IMR-90 (cell line): ENCODE results near the gene HIPK3. TPM values are rescaled to one million over a fixed set of nuclear protein-coding genes. Genes with fewer than 3 reads are reported as not detected.

Experiments used
- ATAC-seq: fragments of 200-7000 bp; cut with Tn5 transposase; 2 replicates; pipeline ENCODE4 v1.9.1; 2020; ENCODE audit warnings: low read depth, mild to moderate bottlenecking, moderate library complexity
- BruUV-seq: library from RNA; stranded (reverse); fragments of 400-500 nt; replicated peaks from 2 replicates; lab custom pipeline; 2021; lab: Mats Ljungman, UMichigan
- CTCF ChIA-PET: fragments of 300-600 bp; formaldehyde crosslinking; extraction: SDS; loops from one replicate; lab custom pipeline; 2021; ENCODE audit warnings: antibody characterized with exemption; lab: Yijun Ruan, JAX
- POLR2A ChIA-PET: fragments of 300-600 bp; sonication (Branson Sonifier 250); formaldehyde crosslinking; loops from one replicate; lab custom pipeline; 2022; ENCODE audit warnings: antibody characterized with exemption; ENCODE audit not compliant: unreplicated experiment; lab: Charles Lee
- DNase-seq: peaks from one replicate; pipeline ENCODE4 v3.0.0; 2013
- H2AFZ ChIP-seq: replicated peaks from 2 replicates; pipeline ENCODE3; 2013; ENCODE audit warnings: low read length, mild to moderate bottlenecking; ENCODE audit not compliant: poor library complexity
- H2AK5ac ChIP-seq: 2 replicates; pipeline ENCODE4 v1.6.1; 2013; ENCODE audit warnings: low read depth, low read length, inconsistent platforms
- H2AK9ac ChIP-seq: replicated peaks from 2 replicates; pipeline ENCODE3; 2013; ENCODE audit warnings: mild to moderate bottlenecking, low read depth, low read length, moderate library complexity; ENCODE audit not compliant: poor library complexity
- H2BK120ac ChIP-seq: 2 replicates; pipeline ENCODE4 v1.6.1; 2013; ENCODE audit warnings: low read depth, low read length, inconsistent platforms
- H2BK15ac ChIP-seq: 3 replicates; pipeline ENCODE4 v1.6.1; 2013; ENCODE audit warnings: low read depth, low read length, inconsistent platforms
- H2BK20ac ChIP-seq: 2 replicates; pipeline ENCODE4 v1.6.1; 2013; ENCODE audit warnings: low read depth, mild to moderate bottlenecking, inconsistent platforms, low read length, moderate library complexity
- H2BK5ac ChIP-seq: 2 replicates; pipeline ENCODE4 v1.6.1; 2013; ENCODE audit warnings: mild to moderate bottlenecking, low read depth, low read length, inconsistent platforms; ENCODE audit not compliant: poor library complexity, severe bottlenecking
- H3K14ac ChIP-seq: replicated peaks from 2 replicates; pipeline ENCODE4 v1.6.1; 2013; ENCODE audit warnings: low read depth, low read length, inconsistent platforms
- H3K18ac ChIP-seq: 2 replicates; pipeline ENCODE4 v1.6.1; 2013; ENCODE audit warnings: low read depth, low read length, control low read depth
- H3K23ac ChIP-seq: 2 replicates; pipeline ENCODE4 v1.6.1; 2013; ENCODE audit warnings: low read depth, low read length, inconsistent platforms
- H3K27ac ChIP-seq: 2 replicates; pipeline ENCODE4 v1.5.1; 2013; ENCODE audit warnings: mild to moderate bottlenecking, control low read depth, low read length; ENCODE audit not compliant: insufficient read depth
- H3K27me3 ChIP-seq: 2 replicates; pipeline ENCODE4 v1.6.1; 2013; ENCODE audit warnings: low read length; ENCODE audit not compliant: control insufficient read depth, insufficient read depth
- H3K36me3 ChIP-seq: 2 replicates; pipeline ENCODE4 v1.6.1; 2013; ENCODE audit warnings: low read length, mixed read lengths; ENCODE audit not compliant: control insufficient read depth, insufficient read depth
- H3K4ac ChIP-seq: 2 replicates; pipeline ENCODE4 v1.6.1; 2013; ENCODE audit warnings: low read depth, low read length, inconsistent platforms
- H3K4me1 ChIP-seq: 2 replicates; pipeline ENCODE4 v1.6.1; 2013; ENCODE audit warnings: low read length, mixed read lengths; ENCODE audit not compliant: control insufficient read depth, insufficient read depth
- H3K4me2 ChIP-seq: 2 replicates; pipeline ENCODE4 v1.6.1; 2013; ENCODE audit warnings: low read depth, mild to moderate bottlenecking, control low read depth, low read length, moderate library complexity
- H3K4me3 ChIP-seq: 2 replicates; pipeline ENCODE4 v1.5.1; 2013; ENCODE audit warnings: low read depth, mild to moderate bottlenecking, control low read depth, low read length, moderate library complexity; ENCODE audit not compliant: insufficient read depth
- H3K56ac ChIP-seq: 2 replicates; pipeline ENCODE4 v1.6.1; 2013; ENCODE audit warnings: low read length, inconsistent platforms; ENCODE audit not compliant: insufficient read depth; ENCODE audit errors: extremely low read depth
- H3K79me1 ChIP-seq, 2 experiments: 2 replicates each; pipeline ENCODE4 v1.6.1; 2013; ENCODE audit warnings: low read length in 2 of 2, inconsistent platforms in 1 of 2, low read depth in 1 of 2
- H3K9ac ChIP-seq: 2 replicates; pipeline ENCODE4 v1.6.1; 2013; ENCODE audit warnings: low read depth, low read length, control low read depth
- H3K9me1 ChIP-seq: 2 replicates; pipeline ENCODE4 v1.6.1; 2013; ENCODE audit warnings: low read length, inconsistent platforms; ENCODE audit not compliant: insufficient read depth
- H3K9me3 ChIP-seq: 2 replicates; pipeline ENCODE4 v1.6.1; 2013; ENCODE audit warnings: low read length; ENCODE audit not compliant: control insufficient read depth, insufficient read depth
- H4K20me1 ChIP-seq: 2 replicates; pipeline ENCODE4 v1.6.1; 2013; ENCODE audit warnings: low read length, inconsistent platforms; ENCODE audit not compliant: insufficient read depth
- H4K5ac ChIP-seq: 2 replicates; pipeline ENCODE4 v1.6.1; 2013; ENCODE audit warnings: mild to moderate bottlenecking, low read depth, low read length, control low read depth
- H4K8ac ChIP-seq, 2 experiments: 2 replicates each; pipeline ENCODE4 v1.6.1; 2013; ENCODE audit warnings: low read depth in 2 of 2, low read length in 2 of 2, control low read depth in 1 of 2, inconsistent platforms in 1 of 2
- H4K91ac ChIP-seq: 2 replicates; pipeline ENCODE4 v1.6.1; 2013; ENCODE audit warnings: low read depth, low read length, inconsistent platforms; ENCODE audit not compliant: insufficient read depth
- BHLHE40 ChIP-seq: fragments of 150-350 bp; IDR thresholded peaks from 2 replicates; pipeline ENCODE4 v1.6.1; 2016; ENCODE audit warnings: mild to moderate bottlenecking, low read depth, low read length
- CEBPB ChIP-seq: IDR thresholded peaks from 2 replicates; pipeline ENCODE4 v1.6.1; 2012; ENCODE audit warnings: low read depth, low read length, improper control_type of control experiment
- CHD1 ChIP-seq: IDR thresholded peaks from 2 replicates; pipeline ENCODE4 v1.6.1; 2012; ENCODE audit warnings: low read depth, low read length, improper control_type of control experiment
- CTCF ChIP-seq: conservative IDR thresholded peaks from 2 replicates; pipeline ENCODE4 v1.5.1; 2012; ENCODE audit warnings: mild to moderate bottlenecking, low read depth, low read length, improper control_type of control experiment
- FOS ChIP-seq: fragments of 150-350 bp; IDR thresholded peaks from 2 replicates; pipeline ENCODE4 v1.6.1; 2016; ENCODE audit warnings: low read depth, low read length
- MAFK ChIP-seq: IDR thresholded peaks from 2 replicates; pipeline ENCODE4 v1.6.1; 2012; ENCODE audit warnings: low read depth, low read length, improper control_type of control experiment
- MAZ ChIP-seq: IDR thresholded peaks from 2 replicates; pipeline ENCODE4 v1.6.1; 2012; ENCODE audit warnings: low read depth, mild to moderate bottlenecking, low read length, improper control_type of control experiment, moderate library complexity, borderline replicate concordance
- MXI1 ChIP-seq: IDR thresholded peaks from 2 replicates; pipeline ENCODE4 v1.6.1; 2012; ENCODE audit warnings: low read depth, mild to moderate bottlenecking, low read length, moderate library complexity, borderline replicate concordance
- NFE2L2 ChIP-seq: fragments of 150-350 bp; IDR thresholded peaks from 2 replicates; pipeline ENCODE4 v1.6.1; 2016; ENCODE audit warnings: low read depth, mild to moderate bottlenecking, low read length
- POLR2A ChIP-seq: IDR thresholded peaks from 2 replicates; pipeline ENCODE4 v1.6.1; 2012; ENCODE audit warnings: mild to moderate bottlenecking, low read depth, low read length
- RAD21 ChIP-seq: IDR thresholded peaks from 2 replicates; pipeline ENCODE4 v1.6.1; 2012; ENCODE audit warnings: low read length, improper control_type of control experiment
- RCOR1 ChIP-seq: IDR thresholded peaks from 2 replicates; pipeline ENCODE4 v1.6.1; 2012; ENCODE audit warnings: mild to moderate bottlenecking, low read length, improper control_type of control experiment; ENCODE audit not compliant: insufficient replicate concordance
- RFX5 ChIP-seq: IDR thresholded peaks from 2 replicates; pipeline ENCODE4 v1.8.0; 2012; ENCODE audit warnings: low read depth, mild to moderate bottlenecking, low read length, moderate library complexity
- SMC3 ChIP-seq: fragments of 150-350 bp; IDR thresholded peaks from 2 replicates; pipeline ENCODE4 v1.6.1; 2016; ENCODE audit warnings: low read depth, mild to moderate bottlenecking, antibody characterized with exemption, low read length, moderate library complexity
- WGBS, 2 experiments: methylation state at CpG; one replicate each; pipeline versions ENCODE4 v1.1.5 to v1.1.7; 2013; ENCODE audit warnings: missing lambda C conversion rate in 2 of 2; ENCODE audit not compliant: insufficient read length in 1 of 2; ENCODE audit errors: extremely low coverage in 2 of 2; 5-methylcytosine and 5-hydroxymethylcytosine counted together
- dilution Hi-C: fragments of 300-500 bp; cut with HindIII; formaldehyde crosslinking; loops from one replicate; pipeline ENCODE4 v1.14.3; 2018; ENCODE audit warnings: low sequenced_read_pairs; ENCODE audit not compliant: unreplicated experiment
- in situ Hi-C: fragments of 300-500 bp; cut with MboI; formaldehyde crosslinking; loops from 3 replicates; pipeline ENCODE4 v1.14.3; 2019; ENCODE audit warnings: low sequenced_read_pairs, inconsistent platforms, mixed read lengths
- intact Hi-C: fragments of 100-400 bp; cut with micrococcal nuclease; formaldehyde crosslinking; loops from 2 replicates; pipeline ENCODE4 v1.10.0; 2022
- polyA plus RNA-seq, 3 experiments: library from polyadenylated mRNA; depleted of rRNA; stranded (reverse); fragments of >200 nt; gene quantifications; 2 replicates each; pipeline ENCODE4 v1.2.3, GENCODE V29; 2012; ENCODE audit warnings: low replicate concordance in 1 of 3
- total RNA-seq: library from RNA; depleted of rRNA; stranded (reverse); fragments of >200 nt; gene quantifications from 2 replicates; pipeline ENCODE4 v1.2.3, GENCODE V29; 2012
- TF ChIP-seq, protein P1 (sequence below): fragments of 150-350 bp; IDR thresholded peaks from 2 replicates; pipeline ENCODE4 v1.6.1; 2017; ENCODE audit warnings: mild to moderate bottlenecking, antibody characterized with exemption, low read length, low read depth
- TF ChIP-seq, protein P2 (sequence below): fragments of 150-350 bp; IDR thresholded peaks from 2 replicates; pipeline ENCODE4 v1.6.1; 2016; ENCODE audit warnings: low read depth, mild to moderate bottlenecking, low read length, moderate library complexity, borderline replicate concordance

The HIPK3 gene
- total and polyA plus RNA-seq, 2 of the 4 experiments (the other 2 are of a cell fraction): 8.3 to 103 TPM

- H3K56ac ChIP-seq: no peak overlapping the region
- H2AK9ac ChIP-seq: no peak overlapping the region
- peaks cover 7 to 25% of the 10 kb centered on the region in 2 experiments; a peak in 3 of 4 replicates for H3K79me1 ChIP-seq
- TF ChIP-seq RAD21 (no peak), RFX5 (no peak), CTCF (no peak), POLR2A (no peak), SMC3 (no peak), MXI1 (no peak), CEBPB (no peak), CHD1 (no peak), FOS (no peak), MAFK (no peak), MAZ (no peak), NFE2L2 (no peak), BHLHE40 (no peak), RCOR1 (no peak)
- TF ChIP-seq, protein P1, sequence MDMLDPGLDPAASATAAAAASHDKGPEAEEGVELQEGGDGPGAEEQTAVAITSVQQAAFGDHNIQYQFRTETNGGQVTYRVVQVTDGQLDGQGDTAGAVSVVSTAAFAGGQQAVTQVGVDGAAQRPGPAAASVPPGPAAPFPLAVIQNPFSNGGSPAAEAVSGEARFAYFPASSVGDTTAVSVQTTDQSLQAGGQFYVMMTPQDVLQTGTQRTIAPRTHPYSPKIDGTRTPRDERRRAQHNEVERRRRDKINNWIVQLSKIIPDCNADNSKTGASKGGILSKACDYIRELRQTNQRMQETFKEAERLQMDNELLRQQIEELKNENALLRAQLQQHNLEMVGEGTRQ: no peak
- TF ChIP-seq, protein P2, sequence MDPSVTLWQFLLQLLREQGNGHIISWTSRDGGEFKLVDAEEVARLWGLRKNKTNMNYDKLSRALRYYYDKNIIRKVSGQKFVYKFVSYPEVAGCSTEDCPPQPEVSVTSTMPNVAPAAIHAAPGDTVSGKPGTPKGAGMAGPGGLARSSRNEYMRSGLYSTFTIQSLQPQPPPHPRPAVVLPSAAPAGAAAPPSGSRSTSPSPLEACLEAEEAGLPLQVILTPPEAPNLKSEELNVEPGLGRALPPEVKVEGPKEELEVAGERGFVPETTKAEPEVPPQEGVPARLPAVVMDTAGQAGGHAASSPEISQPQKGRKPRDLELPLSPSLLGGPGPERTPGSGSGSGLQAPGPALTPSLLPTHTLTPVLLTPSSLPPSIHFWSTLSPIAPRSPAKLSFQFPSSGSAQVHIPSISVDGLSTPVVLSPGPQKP: no peak
- peaks cover 51% of the 10 kb centered on the region for H3K36me3 ChIP-seq
- no peak overlapping the region for H4K91ac ChIP-seq
- H3K4me1 ChIP-seq: no peaks in the 10 kb centered on the region
- dilution Hi-C loops: no loop called here
- no peak overlapping the region for H3K4me3 ChIP-seq
- no peak overlapping the region for H4K8ac ChIP-seq
- no peak for ATAC-seq
- H3K18ac ChIP-seq: no peak overlapping the region
- CTCF ChIA-PET: no interaction called here
- no peaks in the 10 kb centered on the region for H3K9me3 ChIP-seq
- H3K4me2 ChIP-seq: no peak overlapping the region
- H3K23ac ChIP-seq: no peak overlapping the region
- no peak overlapping the region for H2BK120ac ChIP-seq
- no peak overlapping the region for H2AK5ac ChIP-seq
- WGBS, 2 experiments: no CpG with 5 or more reads among the region's 4 CpGs
- no peak overlapping the region for H3K9ac ChIP-seq
- no peak overlapping the region for H2BK20ac ChIP-seq
- DNase-seq: no peak
- H2BK15ac ChIP-seq: no peak overlapping the region
- POLR2A ChIA-PET: no interaction called here
- H4K20me1 ChIP-seq: peaks cover 3% of the 10 kb centered on the region; the same call in 1 of the 2 replicates
- H3K4ac ChIP-seq: no peak overlapping the region
- no peak overlapping the region for H4K5ac ChIP-seq
- no peak overlapping the region for H3K14ac ChIP-seq
- peaks cover 4% of the 10 kb centered on the region for H3K9me1 ChIP-seq
- H2AFZ ChIP-seq: no peak overlapping the region
- no peak overlapping the region for H3K27ac ChIP-seq
- no peaks in the 10 kb centered on the region for H3K27me3 ChIP-seq
- intact Hi-C loops: no loop called here
- in situ Hi-C loops: no loop called here
- no peak overlapping the region for H2BK5ac ChIP-seq
- no TSS peak for BruUV-seq
Observed at GRCh38 chr11:33350287-33350686, 93.1 kb downstream of the HIPK3 start.
